IPS-NIHi7 (cell line): ENCODE measurements around the gene PSME1.

ENCODE experiments used
- DNase-seq: peaks from one replicate; pipeline ENCODE4 v3.0.0; 2012; ENCODE audit warnings: mixed read lengths; ENCODE audit errors: extremely low spot score

Gene PSME1

GRCh38 chr14:24146978-24147760, 11.2 kb downstream of the PSME1 start, which contains the start of gene RNF31:
Gene RNF31 (plus strand): TSS chr14:24147498. CDS start chr14:24147699, 201 bp downstream.
- peak; percentile 97 for DNase-seq

GRCh38 chr14:24147761-24148428, 11.9 kb downstream of the PSME1 start:
- no peak for DNase-seq

- DNase-seq, result no peak
These were observed 13.4 kb downstream of the PSME1 start for GRCh38 chr14:24149302-24149969.

- no peak for DNase-seq
These were observed 14.1 kb downstream of the PSME1 start for GRCh38 chr14:24150061-24150460.

GRCh38 chr14:24150567-24150966, 14.6 kb downstream of the PSME1 start:
- no peak for DNase-seq

GRCh38 chr14:24150993-24151392, 15.0 kb downstream of the PSME1 start:
- DNase-seq, result no peak

- DNase-seq, result no peak
These were observed 15.5 kb downstream of the PSME1 start for GRCh38 chr14:24151404-24152080.

GRCh38 chr14:24155100-24155499, 19.1 kb downstream of the PSME1 start:
- DNase-seq, result no peak

- no peak for DNase-seq
These were observed 20.8 kb downstream of the PSME1 start for GRCh38 chr14:24156840-24157239.

GRCh38 chr14:24157331-24157730, 21.3 kb downstream of the PSME1 start:
- DNase-seq, result no peak

- no peak for DNase-seq
These were observed 23.9 kb downstream of the PSME1 start for GRCh38 chr14:24159777-24160498.

- no peak for DNase-seq
These were observed 24.5 kb downstream of the PSME1 start for GRCh38 chr14:24160499-24160849.

- peak; percentile 95 for DNase-seq
These were observed 25.1 kb downstream of the PSME1 start, which contains the start of gene IRF9 for GRCh38 chr14:24160850-24161804. Gene IRF9 (plus strand): TSS chr14:24161265. CDS start chr14:24162145, 880 bp downstream.

- no peak for DNase-seq
These were observed 26.1 kb downstream of the PSME1 start for GRCh38 chr14:24162093-24162492.

GRCh38 chr14:24164518-24164991, 28.6 kb downstream of the PSME1 start:
- no peak for DNase-seq

- no peak for DNase-seq
These were observed 29.8 kb downstream of the PSME1 start for GRCh38 chr14:24165785-24166184.

GRCh38 chr14:24167469-24168114, 31.6 kb downstream of the PSME1 start:
- no peak for DNase-seq

GRCh38 chr14:24171422-24172260, 35.6 kb downstream of the PSME1 start, which contains the start of gene REC8:
Gene REC8 (plus strand): TSS chr14:24172080. CDS start chr14:24172553, 473 bp downstream.
- peak; percentile 99 for DNase-seq
